GM12864 (cell line): Measurements from ENCODE around the gene OGDHL.
"Not testable (repeated sequence)": the region's sequence is repeated elsewhere in the genome, so short reads cannot be mapped to it uniquely, and the experiment has no call there.

Source experiments
- DNase-seq: peaks from one replicate; pipeline ENCODE4 v3.0.0-alpha.2; 2011; ENCODE audit warnings: low read depth
- H3K4me3 ChIP-seq: 2 replicates; pipeline ENCODE4 v1.5.1; 2011; ENCODE audit warnings: mild to moderate bottlenecking, low read depth, low read length, control low read depth
- CTCF ChIP-seq: IDR thresholded peaks from 2 replicates; pipeline ENCODE4 v1.5.1; 2011; ENCODE audit warnings: low read depth, mild to moderate bottlenecking, moderate library complexity, low read length, control low read depth, inconsistent platforms; ENCODE audit errors: missing control alignments

Gene OGDHL

GRCh38 chr10:49756641-49757040 lies 5.5 kb downstream of the OGDHL start:
- H3K4me3 ChIP-seq: no peak overlapping the region
- no peak for TF ChIP-seq CTCF

GRCh38 chr10:49756031-49756430 lies 6.1 kb downstream of the OGDHL start:
- DNase-seq: no peak
- H3K4me3 ChIP-seq: no peak overlapping the region
- no peak for TF ChIP-seq CTCF

More at GRCh38 chr10:49756641-49757040, 5.5 kb downstream of the OGDHL start:
- no peak for DNase-seq

GRCh38 chr10:49754951-49755350 lies 7.2 kb downstream of the OGDHL start:
- not testable (repeated sequence) for H3K4me3 ChIP-seq, DNase-seq

GRCh38 chr10:49752584-49752983 lies 9.5 kb downstream of the OGDHL start:
- DNase-seq: no peak
- H3K4me3 ChIP-seq: no peak overlapping the region
- TF ChIP-seq CTCF: no peak

- no peak for DNase-seq
- H3K4me3 ChIP-seq: no peak overlapping the region
- no peak for TF ChIP-seq CTCF
Measured at GRCh38 chr10:49751636-49752510, 10.2 kb downstream of the OGDHL start.

GRCh38 chr10:49751216-49751615 lies 10.9 kb downstream of the OGDHL start:
- TF ChIP-seq CTCF: no peak
- no peak for DNase-seq
- H3K4me3 ChIP-seq: no peak overlapping the region

GRCh38 chr10:49750546-49750945 lies 11.6 kb downstream of the OGDHL start:
- TF ChIP-seq CTCF: no peak
- H3K4me3 ChIP-seq: no peak overlapping the region
- no peak for DNase-seq
